D721Med (cell line): ENCODE results near the gene EFNA5.

Source experiments
- DNase-seq: peaks from one replicate; pipeline ENCODE4 v3.0.0; 2011; ENCODE audit warnings: low spot score; ENCODE audit not compliant: insufficient read length
- FAIRE-seq: peaks from 2 replicates; lab custom pipeline; 2011; peaks lifted over from hg19 to GRCh38; lab: Jason Lieb, UNC
- CTCF ChIP-seq: IDR thresholded peaks from 2 replicates; pipeline ENCODE4 v1.5.1; 2012; ENCODE audit warnings: mild to moderate bottlenecking, control low read depth; ENCODE audit not compliant: insufficient read depth; ENCODE audit errors: missing control alignments

The EFNA5 gene

GRCh38 chr5:107342371-107342770 lies 328.4 kb downstream of the EFNA5 start:
- DNase-seq (no peak), FAIRE-seq (no peak)
- no peak for TF ChIP-seq CTCF

GRCh38 chr5:107341376-107342084 lies 329.2 kb downstream of the EFNA5 start:
- DNase-seq, result no peak
- no peak for TF ChIP-seq CTCF
- FAIRE-seq, result no peak

GRCh38 chr5:107340631-107341030 lies 330.1 kb downstream of the EFNA5 start:
- no peak for TF ChIP-seq CTCF
- FAIRE-seq (no peak), DNase-seq (no peak)

GRCh38 chr5:107338335-107338734 lies 332.4 kb downstream of the EFNA5 start:
- FAIRE-seq (no peak), DNase-seq (no peak)
- TF ChIP-seq CTCF, result no peak

GRCh38 chr5:107337281-107337680 lies 333.5 kb downstream of the EFNA5 start:
- no peak for TF ChIP-seq CTCF
- DNase-seq, result no peak
- no peak for FAIRE-seq

GRCh38 chr5:107331882-107332281 lies 338.9 kb downstream of the EFNA5 start:
- TF ChIP-seq CTCF, result no peak
- DNase-seq (no peak), FAIRE-seq (no peak)

- no peak for TF ChIP-seq CTCF
- FAIRE-seq, result no peak
- DNase-seq, result no peak
Observed at GRCh38 chr5:107331312-107331711, 339.4 kb downstream of the EFNA5 start.
